Activated T-helper 1 cell treated with anti-CD3 and anti-CD28 coated beads, Interleukin-12 subunit alpha, Interleukin-12 subunit beta, Interleukin-2, Interleukin-4 antibody, amounts not matched to agents 30 ng/mL and 10 ng/mL and 1 ng/mL, durations not matched to agents 14 hours and 24 hours and 36 hours (primary cell): ENCODE data around the gene VPS26A. TPM values are rescaled to one million over a fixed set of nuclear protein-coding genes. Genes with fewer than 3 reads are reported as not detected.

Experiments
- DNase-seq: peaks from one replicate; pipeline ENCODE4 v3.0.0; 2021; ENCODE audit warnings: low spot score
- H3K27ac Mint-ChIP-seq: one replicate; pipeline ENCODE4 v1.8.0; 2021; ENCODE audit warnings: mild to moderate bottlenecking, mixed read lengths
- H3K27me3 Mint-ChIP-seq: one replicate; pipeline ENCODE4 v1.8.0; 2022; ENCODE audit warnings: mild to moderate bottlenecking, moderate library complexity, mixed read lengths; ENCODE audit not compliant: insufficient read depth
- H3K36me3 Mint-ChIP-seq: one replicate; pipeline ENCODE4 v1.8.0; 2021; ENCODE audit warnings: low read depth, mixed read lengths
- H3K4me1 Mint-ChIP-seq: one replicate; pipeline ENCODE4 v1.8.0; 2021; ENCODE audit warnings: low read depth, mixed read lengths
- H3K4me3 Mint-ChIP-seq: one replicate; pipeline ENCODE4 v1.8.0; 2021; ENCODE audit warnings: mild to moderate bottlenecking, moderate library complexity, mixed read lengths
- H3K9me3 Mint-ChIP-seq: one replicate; pipeline ENCODE4 v1.8.0; 2021; ENCODE audit warnings: mixed read lengths
- intact Hi-C: fragments of 100-400 bp; cut with micrococcal nuclease; formaldehyde crosslinking; loops from one replicate; pipeline ENCODE4 v1.15.1; 2024
- total RNA-seq: library from RNA; stranded (reverse); gene quantifications from 2 replicates; pipeline ENCODE4 v1.2.3, GENCODE V29; 2022

VPS26A gene
- total RNA-seq, 1 donor from 2014 or later: 24.7 TPM

GRCh38 chr10:69091143-69091651 lies 32.8 kb upstream of the VPS26A start:
- no peak for DNase-seq
- H3K27ac Mint-ChIP-seq: peak overlapping the region; percentile 93
- peak overlapping the region; percentile 92 for H3K4me3 Mint-ChIP-seq
- intact Hi-C loops: loop anchor here (5.0 kb wide), 1 partner anchor 301 kb away; no protein-coding TSS in a partner anchor
- H3K36me3 Mint-ChIP-seq: peaks cover 43% of the 10 kb centered on the region
- peaks cover 57% of the 10 kb centered on the region for H3K4me1 Mint-ChIP-seq
- no peaks in the 10 kb centered on the region for H3K27me3 Mint-ChIP-seq
- H3K9me3 Mint-ChIP-seq: no peaks in the 10 kb centered on the region

GRCh38 chr10:69092959-69093850 lies 30.8 kb upstream of the VPS26A start:
- no peaks in the 10 kb centered on the region for H3K27me3 Mint-ChIP-seq
- H3K4me1 Mint-ChIP-seq: peaks cover 51% of the 10 kb centered on the region
- peak overlapping the region; percentile 45 for H3K4me3 Mint-ChIP-seq

GRCh38 chr10:69093933-69094332 lies 30.0 kb upstream of the VPS26A start:
- peak overlapping the region; percentile 45 for H3K4me3 Mint-ChIP-seq
- H3K4me1 Mint-ChIP-seq: peaks cover 51% of the 10 kb centered on the region
- intact Hi-C loops: loop anchor here (1.0 to 5.0 kb wide), 7 partner anchors 29 to 298 kb away; partner anchors contain the start of genes DDX50 and SUPV3L1
- no peaks in the 10 kb centered on the region for H3K9me3 Mint-ChIP-seq
- DNase-seq: no peak
- no peaks in the 10 kb centered on the region for H3K27me3 Mint-ChIP-seq
- peaks cover 42% of the 10 kb centered on the region for H3K36me3 Mint-ChIP-seq
- no peak overlapping the region for H3K27ac Mint-ChIP-seq

More at GRCh38 chr10:69092959-69093850, 30.8 kb upstream of the VPS26A start:
- intact Hi-C loops: loop anchor here (1.0 to 5.0 kb wide), 7 partner anchors 30 to 299 kb away; partner anchors contain the start of genes DDX50 and SUPV3L1
- Mint-ChIP-seq H3K36me3 (peaks cover 46% of the 10 kb centered on the region), H3K9me3 (no peaks in the 10 kb centered on the region), H3K27ac (peak overlapping the region; percentile 72)
- peak; percentile 80 for DNase-seq

DNA sequence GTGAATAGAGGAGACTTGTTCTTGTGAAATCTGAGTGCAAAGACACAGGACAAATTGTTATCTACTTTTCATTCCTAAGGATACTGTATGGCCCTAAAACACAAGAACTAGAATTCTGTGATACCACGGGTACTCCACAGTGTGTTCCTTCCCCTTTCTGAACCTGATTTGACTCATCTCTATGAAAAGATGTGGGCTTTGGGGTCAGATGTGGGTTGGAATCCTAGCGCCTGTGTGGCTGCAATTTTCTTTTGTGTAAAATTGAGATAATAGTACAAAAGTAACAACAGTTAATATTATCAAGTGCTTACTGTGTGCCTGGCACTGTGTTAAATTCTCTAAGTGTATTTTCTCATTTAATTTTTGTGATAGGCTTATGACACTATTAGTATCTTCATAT lies 27.9 kb upstream of the VPS26A start:
- Mint-ChIP-seq H3K36me3 (peaks cover 36% of the 10 kb centered on the region), H3K9me3 (no peaks in the 10 kb centered on the region), H3K27me3 (no peaks in the 10 kb centered on the region), H3K4me3 (no peak overlapping the region), H3K27ac (no peak overlapping the region), H3K4me1 (peaks cover 37% of the 10 kb centered on the region)
- intact Hi-C loops: no loop called here
- DNase-seq: no peak

DNA sequence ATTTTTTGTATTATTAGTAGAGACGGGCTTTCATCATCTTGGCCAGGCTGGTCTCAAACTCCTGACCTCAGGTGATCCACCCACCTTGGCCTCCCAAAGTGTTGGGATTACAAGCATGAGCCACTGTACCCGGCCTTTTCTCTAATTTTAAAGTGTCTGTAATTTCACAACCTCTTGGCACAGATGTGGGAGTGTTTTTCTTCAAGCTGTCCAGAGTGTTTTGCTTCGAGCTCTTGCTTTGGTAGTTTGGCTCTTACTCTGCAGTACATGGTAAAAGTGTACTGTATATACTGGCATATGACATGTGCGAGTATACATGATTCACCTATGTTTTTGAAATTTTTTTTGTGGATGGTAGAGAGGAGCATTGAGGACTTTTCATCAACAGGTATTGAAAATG lies 26.2 kb upstream of the VPS26A start:
- Mint-ChIP-seq H3K9me3 (no peaks in the 10 kb centered on the region), H3K27ac (no peak overlapping the region), H3K4me3 (no peak overlapping the region), H3K36me3 (peaks cover 41% of the 10 kb centered on the region), H3K27me3 (no peaks in the 10 kb centered on the region), H3K4me1 (peaks cover 41% of the 10 kb centered on the region)
- DNase-seq: no peak
- intact Hi-C loops: no loop called here

- H3K9me3 Mint-ChIP-seq: no peaks in the 10 kb centered on the region
- H3K4me3 Mint-ChIP-seq: no peak overlapping the region
- H3K27ac Mint-ChIP-seq: no peak overlapping the region
Observed at GRCh38 chr10:69100136-69100872, 23.7 kb upstream of the VPS26A start.

DNA sequence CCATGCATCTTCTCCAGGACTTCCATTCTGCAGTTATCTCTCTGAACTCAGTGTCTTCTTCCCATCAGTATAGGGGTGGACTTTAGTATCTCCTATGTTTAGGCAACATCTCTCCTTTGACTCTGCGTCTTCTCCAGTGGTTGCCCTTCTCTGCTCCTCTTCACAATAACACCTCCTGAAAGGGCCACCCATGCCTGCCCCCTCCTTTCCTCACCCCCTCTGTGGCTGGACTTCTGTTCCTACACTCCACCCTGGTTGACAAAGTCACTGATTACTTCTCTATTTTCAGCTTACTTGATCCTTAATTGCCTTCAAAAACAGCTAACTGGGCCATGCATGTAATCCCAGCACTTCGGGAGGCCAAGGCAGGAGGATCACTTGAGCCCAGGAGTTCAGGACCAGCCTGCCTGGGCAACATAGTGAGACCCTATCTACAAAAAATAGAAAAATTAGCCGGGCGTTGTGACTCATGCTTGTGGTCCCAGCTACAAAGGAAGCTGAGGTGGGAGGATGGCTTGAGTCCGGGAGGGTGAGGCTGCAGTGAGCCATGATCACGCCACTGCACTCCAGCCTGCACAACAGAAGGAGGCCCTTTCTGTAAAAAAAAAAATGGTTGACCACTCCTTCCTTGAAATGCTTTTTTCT lies 22.4 kb upstream of the VPS26A start:
- H3K4me3 Mint-ChIP-seq: peak overlapping the region; percentile 23
- H3K27ac Mint-ChIP-seq: peak overlapping the region; percentile 40
- intact Hi-C loops: no loop called here
- H3K36me3 Mint-ChIP-seq: peaks cover 54% of the 10 kb centered on the region
- peaks cover 31% of the 10 kb centered on the region for H3K4me1 Mint-ChIP-seq
- no peaks in the 10 kb centered on the region for H3K9me3 Mint-ChIP-seq
- DNase-seq: no peak
- no peaks in the 10 kb centered on the region for H3K27me3 Mint-ChIP-seq

More at GRCh38 chr10:69100136-69100872, 23.7 kb upstream of the VPS26A start:
- Mint-ChIP-seq H3K36me3 (peaks cover 50% of the 10 kb centered on the region), H3K27me3 (no peaks in the 10 kb centered on the region), H3K4me1 (peaks cover 36% of the 10 kb centered on the region)
- DNase-seq: no peak
- intact Hi-C loops: no loop called here

GRCh38 chr10:69102440-69102839 lies 21.5 kb upstream of the VPS26A start:
- intact Hi-C loops: no loop called here
- Mint-ChIP-seq H3K4me3 (no peak overlapping the region), H3K9me3 (no peaks in the 10 kb centered on the region)

DNA sequence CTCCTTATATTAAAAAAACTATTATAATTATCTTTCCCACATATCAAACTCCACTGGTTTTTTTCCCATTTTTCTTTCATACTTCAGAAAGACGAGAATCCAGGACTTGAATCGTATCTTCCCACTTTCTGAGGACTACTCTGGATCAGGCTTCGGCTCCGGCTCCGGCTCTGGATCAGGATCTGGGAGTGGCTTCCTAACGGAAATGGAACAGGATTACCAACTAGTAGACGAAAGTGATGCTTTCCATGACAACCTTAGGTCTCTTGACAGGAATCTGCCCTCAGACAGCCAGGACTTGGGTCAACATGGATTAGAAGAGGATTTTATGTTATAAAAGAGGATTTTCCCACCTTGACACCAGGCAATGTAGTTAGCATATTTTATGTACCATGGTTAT lies 20.2 kb upstream of the VPS26A start:
- intact Hi-C loops: no loop called here
- H3K27ac Mint-ChIP-seq: no peak overlapping the region
- peaks cover 25% of the 10 kb centered on the region for H3K4me1 Mint-ChIP-seq
- H3K9me3 Mint-ChIP-seq: no peaks in the 10 kb centered on the region
- H3K4me3 Mint-ChIP-seq: no peak overlapping the region
- peaks cover 47% of the 10 kb centered on the region for H3K36me3 Mint-ChIP-seq
- no peak for DNase-seq
- no peaks in the 10 kb centered on the region for H3K27me3 Mint-ChIP-seq

More at GRCh38 chr10:69102440-69102839, 21.5 kb upstream of the VPS26A start:
- Mint-ChIP-seq H3K4me1 (peaks cover 31% of the 10 kb centered on the region), H3K27ac (peak overlapping the region; percentile 57), H3K36me3 (peaks cover 55% of the 10 kb centered on the region), H3K27me3 (no peaks in the 10 kb centered on the region)
- no peak for DNase-seq

DNA sequence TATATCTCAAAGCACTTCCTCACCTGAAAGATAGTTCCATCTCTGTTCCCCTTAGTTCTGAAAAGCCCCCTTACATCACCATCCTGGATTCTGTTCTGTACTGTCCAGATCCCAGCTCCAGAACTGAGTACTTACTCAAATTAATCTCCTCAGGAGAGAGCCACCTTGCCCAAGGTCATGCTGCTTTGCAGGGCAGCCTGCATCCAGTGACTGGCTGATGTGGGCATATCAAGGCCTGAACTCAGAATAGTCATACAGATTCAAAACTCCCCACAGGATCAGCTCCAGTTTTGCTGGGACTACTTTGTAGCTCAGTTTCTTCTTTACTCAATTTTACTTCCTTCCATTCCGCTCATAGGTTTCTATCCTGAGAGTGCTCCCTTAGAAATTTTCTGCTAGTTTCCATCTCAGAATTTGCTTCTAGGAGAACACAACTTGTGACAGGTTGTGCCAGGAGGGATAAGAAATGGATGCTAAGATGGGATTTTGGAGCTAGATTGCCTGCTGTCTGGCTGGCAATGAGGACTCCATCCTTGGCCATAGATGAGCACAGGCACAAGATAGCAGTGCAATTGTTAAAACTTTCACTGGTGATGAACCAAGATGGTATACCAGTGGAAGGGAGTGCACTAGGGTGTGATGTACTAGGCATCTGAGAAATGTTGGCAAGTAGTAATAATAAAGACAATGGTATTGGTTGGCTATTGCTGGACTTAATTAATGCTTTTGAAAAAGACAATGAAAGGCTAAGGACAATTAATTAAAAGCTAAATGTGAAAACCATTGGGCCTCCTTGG lies 18.8 kb upstream of the VPS26A start:
- H3K36me3 Mint-ChIP-seq: peaks cover 40% of the 10 kb centered on the region
- intact Hi-C loops: no loop called here
- no peak overlapping the region for H3K4me3 Mint-ChIP-seq
- DNase-seq: no peak
- peaks cover 25% of the 10 kb centered on the region for H3K4me1 Mint-ChIP-seq
- H3K27me3 Mint-ChIP-seq: no peaks in the 10 kb centered on the region
- no peak overlapping the region for H3K27ac Mint-ChIP-seq
- no peaks in the 10 kb centered on the region for H3K9me3 Mint-ChIP-seq

DNA sequence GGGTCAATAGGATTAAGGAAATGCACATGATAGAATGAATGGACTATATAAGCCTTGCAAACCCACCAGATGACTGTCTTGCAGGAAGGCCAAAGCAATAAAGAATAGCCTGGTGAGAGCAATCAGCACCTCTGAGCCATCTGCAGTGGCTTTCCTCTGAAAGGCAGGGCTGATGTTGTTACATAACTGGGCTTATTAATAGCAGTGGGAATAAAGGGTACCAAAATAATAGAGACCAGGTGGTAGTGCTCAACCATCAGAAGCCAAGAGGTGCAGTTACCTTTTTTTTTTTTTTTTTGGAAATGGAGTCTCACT lies 16.8 kb upstream of the VPS26A start:
- no peaks in the 10 kb centered on the region for H3K9me3 Mint-ChIP-seq

GRCh38 chr10:69107699-69108098 lies 16.3 kb upstream of the VPS26A start:
- Mint-ChIP-seq H3K36me3 (peaks cover 23% of the 10 kb centered on the region), H3K9me3 (no peaks in the 10 kb centered on the region), H3K4me3 (no peak overlapping the region), H3K4me1 (peaks cover 7% of the 10 kb centered on the region), H3K27ac (no peak overlapping the region), H3K27me3 (peaks cover 2% of the 10 kb centered on the region)
- no peak for DNase-seq
- intact Hi-C loops: no loop called here

More for the DNA sequence above, 16.8 kb upstream of the VPS26A start:
- Mint-ChIP-seq H3K4me1 (peaks cover 13% of the 10 kb centered on the region), H3K36me3 (peaks cover 29% of the 10 kb centered on the region), H3K4me3 (no peak overlapping the region), H3K27ac (no peak overlapping the region), H3K27me3 (no peaks in the 10 kb centered on the region)
- intact Hi-C loops: no loop called here
- DNase-seq: no peak
